Measurements from ENCODE around the gene FGF16. TPM values are rescaled to one million over a fixed set of nuclear protein-coding genes. Genes with fewer than 3 reads are reported as not detected.

Gene FGF16
- total RNA-seq, 4 donors from 2014 or later: 0.31 TPM; not detected in 3

DNA sequence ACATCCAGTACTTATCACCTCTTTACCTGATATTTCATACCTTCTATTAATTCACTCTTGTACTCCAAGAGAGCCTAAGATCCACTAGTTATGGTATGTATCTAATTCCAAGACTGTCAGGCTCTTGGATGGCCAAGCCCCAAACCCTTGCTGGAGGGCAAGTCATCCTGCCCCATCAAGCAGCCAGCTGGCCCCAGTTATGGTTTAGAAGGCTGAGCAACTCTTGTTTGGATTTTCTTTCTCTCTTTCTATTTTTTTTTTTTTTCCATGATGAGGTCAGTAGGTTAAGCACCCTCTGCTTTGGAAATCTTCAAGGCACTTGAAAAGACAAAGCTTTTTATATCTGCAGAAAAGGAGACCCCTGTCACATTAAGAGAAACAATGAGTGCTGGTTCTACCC lies 10.9 kb upstream of the FGF16 start:
- TF ChIP-seq, protein P1, sequence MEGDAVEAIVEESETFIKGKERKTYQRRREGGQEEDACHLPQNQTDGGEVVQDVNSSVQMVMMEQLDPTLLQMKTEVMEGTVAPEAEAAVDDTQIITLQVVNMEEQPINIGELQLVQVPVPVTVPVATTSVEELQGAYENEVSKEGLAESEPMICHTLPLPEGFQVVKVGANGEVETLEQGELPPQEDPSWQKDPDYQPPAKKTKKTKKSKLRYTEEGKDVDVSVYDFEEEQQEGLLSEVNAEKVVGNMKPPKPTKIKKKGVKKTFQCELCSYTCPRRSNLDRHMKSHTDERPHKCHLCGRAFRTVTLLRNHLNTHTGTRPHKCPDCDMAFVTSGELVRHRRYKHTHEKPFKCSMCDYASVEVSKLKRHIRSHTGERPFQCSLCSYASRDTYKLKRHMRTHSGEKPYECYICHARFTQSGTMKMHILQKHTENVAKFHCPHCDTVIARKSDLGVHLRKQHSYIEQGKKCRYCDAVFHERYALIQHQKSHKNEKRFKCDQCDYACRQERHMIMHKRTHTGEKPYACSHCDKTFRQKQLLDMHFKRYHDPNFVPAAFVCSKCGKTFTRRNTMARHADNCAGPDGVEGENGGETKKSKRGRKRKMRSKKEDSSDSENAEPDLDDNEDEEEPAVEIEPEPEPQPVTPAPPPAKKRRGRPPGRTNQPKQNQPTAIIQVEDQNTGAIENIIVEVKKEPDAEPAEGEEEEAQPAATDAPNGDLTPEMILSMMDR (IDR thresholded peaks at IDR 0.05): no peak
- DNase-seq (ENCODE audit: low spot score) (no peak), ATAC-seq (ENCODE audit: low FRiP score) (no peak)

DNA sequence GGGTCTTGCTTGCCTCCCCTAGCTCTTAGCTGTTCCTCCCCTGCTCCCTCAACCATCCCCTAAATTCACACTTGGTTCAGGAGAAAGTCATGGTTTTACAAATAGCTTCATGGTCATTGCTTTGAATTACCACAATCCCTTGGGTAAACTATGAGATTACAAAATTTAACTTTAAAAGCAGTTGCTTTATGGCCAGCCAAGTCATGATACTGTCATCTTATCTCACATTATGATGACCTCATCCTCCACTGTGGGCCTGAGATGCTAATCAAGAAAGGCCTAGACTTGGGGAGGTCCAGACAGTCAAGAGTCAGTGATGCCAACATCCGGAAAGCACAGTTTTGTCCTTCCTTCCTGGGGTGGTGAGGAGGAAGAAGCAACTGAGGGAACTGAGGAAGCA lies 10.5 kb upstream of the FGF16 start:
- ATAC-seq (ENCODE audit: low FRiP score) (no peak), DNase-seq (ENCODE audit: low spot score) (no peak)
- TF ChIP-seq, protein P1 (IDR thresholded peaks at IDR 0.05): no peak

- ATAC-seq (ENCODE audit: low FRiP score) (no peak), DNase-seq (ENCODE audit: low spot score) (no peak)
- TF ChIP-seq, protein P1 (IDR thresholded peaks at IDR 0.05): no peak
Measured at GRCh38 chrX:77440330-77440729, 6.9 kb upstream of the FGF16 start.

- no peak for DNase-seq (ENCODE audit: low spot score)
- TF ChIP-seq, protein P1 (IDR thresholded peaks at IDR 0.05): no peak
- no peak for ATAC-seq (ENCODE audit: low FRiP score)
Measured at GRCh38 chrX:77441033-77441432, 6.2 kb upstream of the FGF16 start.

GRCh38 chrX:77441479-77441878 lies 5.7 kb upstream of the FGF16 start:
- TF ChIP-seq, protein P1 (IDR thresholded peaks at IDR 0.05): no peak
- ATAC-seq (ENCODE audit: low FRiP score) (no peak), DNase-seq (ENCODE audit: low spot score) (no peak)

DNA sequence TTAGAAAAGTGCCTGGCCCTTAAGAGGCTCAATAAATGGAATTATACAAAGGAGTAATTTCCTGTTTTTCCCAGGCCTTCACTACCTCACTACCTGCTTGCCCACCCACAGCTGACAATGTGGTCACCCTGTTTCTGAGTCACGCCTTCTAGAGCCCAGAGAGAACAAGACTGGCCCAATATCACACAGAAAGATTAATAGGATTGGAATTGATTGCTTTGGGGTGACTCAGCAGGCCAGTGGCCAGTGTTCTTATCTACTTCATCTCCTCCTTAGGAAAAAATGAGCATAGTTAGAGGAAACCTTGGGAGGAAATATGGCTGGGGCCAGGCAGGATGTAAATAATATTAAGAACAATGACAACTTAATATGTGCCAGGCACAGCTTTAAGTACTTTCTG lies 4.5 kb upstream of the FGF16 start:
- TF ChIP-seq, protein P1 (IDR thresholded peaks at IDR 0.05): no peak
- ATAC-seq (ENCODE audit: low FRiP score): peak; percentile 49
- DNase-seq (ENCODE audit: low spot score): no peak

- TF ChIP-seq, protein P1 (IDR thresholded peaks at IDR 0.05): no peak
- ATAC-seq (ENCODE audit: low FRiP score) (no peak), DNase-seq (ENCODE audit: low spot score) (no peak)
Measured at GRCh38 chrX:77444075-77444474, 3.1 kb upstream of the FGF16 start.

Data from omental fat pad (tissue), 4 donors.